ENCODE results near the gene NFX1. TPM values are rescaled to one million over a fixed set of nuclear protein-coding genes. Genes with fewer than 3 reads are reported as not detected.

Gene NFX1
- polyA plus RNA-seq, 5 donors: 29.9 to 40.3 (median 35.1) TPM

Other genes starting within 250 kb of the NFX1 start
- gene SMU1, start 213.8 kb upstream of the NFX1 start, polyA plus RNA-seq (ENCODE audit: insufficient read depth in 1 of 5, insufficient read length in 5 of 5, low replicate concordance in 1 of 5): 10 to 100 TPM; 22.5 to 29.4 (median 26.3) TPM
- gene B4GALT1, start 123.2 kb upstream of the NFX1 start, polyA plus RNA-seq (ENCODE audit: insufficient read depth in 1 of 5, insufficient read length in 5 of 5, low replicate concordance in 1 of 5): 10 to 100 TPM; 63.7 to 81.6 (median 67.9) TPM
- not detected for gene SPINK4, start 50.3 kb upstream of the NFX1 start, polyA plus RNA-seq (ENCODE audit: insufficient read depth in 1 of 5, insufficient read length in 5 of 5, low replicate concordance in 1 of 5)
- 10 to 100 TPM; 50.6 to 72.9 (median 54.2) TPM for gene BAG1, start 25.8 kb upstream of the NFX1 start, polyA plus RNA-seq (ENCODE audit: insufficient read depth in 1 of 5, insufficient read length in 5 of 5, low replicate concordance in 1 of 5)
- 100 to 1,000 TPM in 3 of 5 donors, 10 to 100 TPM in 2; 91.8 to 123 (median 116) TPM for gene CHMP5, start 25.5 kb upstream of the NFX1 start, polyA plus RNA-seq (ENCODE audit: insufficient read depth in 1 of 5, insufficient read length in 5 of 5, low replicate concordance in 1 of 5)
- 1 to 10 TPM; 2.2 to 5.2 (median 2.8) TPM for gene AQP7, start 112.1 kb downstream of the NFX1 start, polyA plus RNA-seq (ENCODE audit: insufficient read depth in 1 of 5, insufficient read length in 5 of 5, low replicate concordance in 1 of 5)
- gene AQP3, start 157.1 kb downstream of the NFX1 start, polyA plus RNA-seq (ENCODE audit: insufficient read depth in 1 of 5, insufficient read length in 5 of 5, low replicate concordance in 1 of 5): 10 to 100 TPM in 4 of 5 donors, 1 to 10 TPM in 1; 9.7 to 33.8 (median 23.8) TPM
- gene NOL6, start 183.4 kb downstream of the NFX1 start, polyA plus RNA-seq (ENCODE audit: insufficient read depth in 1 of 5, insufficient read length in 5 of 5, low replicate concordance in 1 of 5): 10 to 100 TPM; 21.1 to 31.8 (median 23.8) TPM
- under 1 TPM; 0.17 to 0.58 (median 0.50) TPM for gene ANKRD18B, start 233.7 kb downstream of the NFX1 start, polyA plus RNA-seq (ENCODE audit: insufficient read depth in 1 of 5, insufficient read length in 5 of 5, low replicate concordance in 1 of 5)

Data from right lung (tissue), 5 donors.